Adipose tissue (tissue), 3 donors: Measurements from ENCODE around the gene OSBPL8. TPM values are rescaled to one million over a fixed set of nuclear protein-coding genes. Genes with fewer than 3 reads are reported as not detected.
"Not testable (repeated sequence)": the region's sequence is repeated elsewhere in the genome, so short reads cannot be mapped to it uniquely, and the experiment has no call there.

Experiments used
- H3K27ac ChIP-seq: one replicate; pipeline ENCODE4 v1.5.1; 2013; ENCODE audit warnings: low read depth, low read length
- WGBS, 3 donors: extraction: QIAGEN DNeasy Blood & Tissue Kit; methylation state at CpG; one replicate each; pipeline ENCODE4 v1.1.7; 2013; 5-methylcytosine and 5-hydroxymethylcytosine counted together
- polyA plus RNA-seq, 3 donors: library from polyadenylated mRNA; stranded (reverse); fragments of 200-250 nt; gene quantifications; one replicate each; pipeline ENCODE4 v1.2.3, GENCODE V29; 2013
- donor health status: healthy with polysubstance abuse.
- donor health status: Bipolar disorder and iron deficiency.
- donor health status: healthy.

The OSBPL8 gene
- polyA plus RNA-seq, 3 donors = 5.9 to 18.7 (median 17.7) TPM

DNA sequence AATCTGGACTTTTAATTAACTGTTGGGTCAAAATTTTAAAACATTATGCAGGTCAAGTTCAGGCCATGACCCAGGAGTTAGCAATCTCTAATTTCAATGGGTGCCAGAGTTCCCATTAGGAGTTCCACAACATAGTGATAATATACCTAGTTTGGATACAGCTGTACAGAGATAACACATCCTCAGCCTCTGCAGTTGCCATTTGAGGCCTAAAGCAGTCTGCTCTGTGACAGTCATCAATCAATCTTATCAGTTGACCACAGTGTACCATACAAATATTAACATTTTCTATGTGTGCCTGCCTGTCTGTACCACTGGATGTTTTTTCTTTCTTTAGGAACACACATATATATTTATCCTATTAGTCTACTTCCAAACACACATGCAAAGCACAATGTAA, 157.3 kb downstream of the OSBPL8 start:
- H3K27ac ChIP-seq = no peak overlapping the region

DNA sequence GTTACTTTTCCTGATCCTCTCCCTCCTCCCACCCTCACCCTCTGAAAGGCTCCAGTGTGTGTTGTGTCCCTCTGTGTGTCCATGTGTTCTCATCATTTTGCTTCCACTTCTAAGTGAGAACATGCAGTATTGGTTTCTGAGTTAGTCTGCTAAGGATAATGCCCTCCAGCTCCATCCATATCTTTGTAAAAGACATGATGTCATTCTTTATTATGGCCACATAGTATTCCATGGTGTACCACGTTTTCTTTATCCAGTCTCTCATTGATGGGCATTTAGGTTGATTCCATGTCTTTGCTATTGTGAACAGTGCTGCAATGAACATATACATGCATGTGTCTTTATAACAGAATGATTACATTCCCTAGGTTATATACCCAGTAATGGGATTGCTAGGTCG, 159.4 kb downstream of the OSBPL8 start:
- no peak overlapping the region for H3K27ac ChIP-seq
- 94 to 98% (median 94%) methylated on average over 2 of the region's 2 CpGs for WGBS, 3 donors

DNA sequence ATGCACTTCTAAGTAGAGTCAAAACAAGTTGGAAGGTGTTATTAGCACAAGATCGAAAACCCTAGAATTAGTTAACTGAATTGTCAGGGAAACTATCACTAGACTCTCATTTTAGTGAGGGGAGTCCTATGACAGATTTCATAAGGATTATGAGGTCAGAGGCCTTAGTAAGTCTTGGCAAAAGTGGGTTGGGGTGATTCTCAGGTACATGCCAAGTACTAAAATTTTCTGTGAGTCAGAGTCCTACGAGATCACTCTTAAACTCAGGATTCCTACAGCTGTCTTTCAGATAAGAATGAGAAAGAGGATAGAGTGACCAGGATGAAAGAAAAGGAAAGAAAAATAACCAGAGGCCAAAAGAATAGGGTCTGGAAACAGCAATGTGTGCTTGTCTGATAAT, 160.5 kb downstream of the OSBPL8 start:
- 90 to 98% (median 93%) methylated on average over 2 of the region's 2 CpGs for WGBS, 3 donors

DNA sequence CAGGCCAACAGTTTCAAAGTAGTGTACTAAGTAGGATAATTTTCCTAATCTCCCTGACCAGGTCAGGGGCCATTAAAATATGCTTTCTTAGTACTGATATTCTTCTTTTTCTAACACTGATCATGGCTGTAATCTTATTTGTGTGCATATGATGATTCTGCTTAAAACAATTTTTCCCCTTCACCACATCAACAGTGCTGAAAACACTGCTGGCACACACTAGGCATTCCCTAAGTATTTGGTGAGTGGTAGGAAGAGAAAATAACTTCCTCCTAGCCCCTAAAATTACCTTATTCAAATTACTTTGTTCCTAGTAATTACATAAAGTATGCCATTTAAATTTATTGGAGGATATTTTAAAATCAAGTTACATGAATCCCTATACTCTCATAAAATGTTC, 161.5 kb downstream of the OSBPL8 start:
- no peak overlapping the region for H3K27ac ChIP-seq

More for the DNA sequence above, 160.5 kb downstream of the OSBPL8 start:
- H3K27ac ChIP-seq = no peak overlapping the region

DNA sequence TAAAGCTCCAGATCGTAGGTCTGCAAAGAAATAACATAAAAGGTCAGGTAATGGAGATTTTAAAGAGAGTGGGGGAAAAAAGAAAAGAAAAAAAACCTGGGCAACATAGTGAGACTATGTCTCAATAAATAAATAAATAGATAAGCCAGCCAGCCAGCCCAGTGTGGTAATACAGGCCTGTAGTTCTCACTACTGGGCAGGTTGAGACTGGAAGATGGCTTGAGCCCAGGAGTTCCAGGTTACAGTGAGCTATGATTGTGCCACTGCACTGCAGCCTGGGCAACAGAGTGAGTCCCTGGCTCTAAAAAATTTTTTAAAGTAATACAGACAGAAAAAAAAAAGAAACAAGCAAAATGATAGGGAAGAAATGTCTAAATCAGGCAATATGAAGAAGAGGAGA, 168.1 kb downstream of the OSBPL8 start:
- WGBS, 3 donors = 92 to 100% (median 96%) methylated on average over 1 of the region's 1 CpG
- no peak overlapping the region for H3K27ac ChIP-seq

DNA sequence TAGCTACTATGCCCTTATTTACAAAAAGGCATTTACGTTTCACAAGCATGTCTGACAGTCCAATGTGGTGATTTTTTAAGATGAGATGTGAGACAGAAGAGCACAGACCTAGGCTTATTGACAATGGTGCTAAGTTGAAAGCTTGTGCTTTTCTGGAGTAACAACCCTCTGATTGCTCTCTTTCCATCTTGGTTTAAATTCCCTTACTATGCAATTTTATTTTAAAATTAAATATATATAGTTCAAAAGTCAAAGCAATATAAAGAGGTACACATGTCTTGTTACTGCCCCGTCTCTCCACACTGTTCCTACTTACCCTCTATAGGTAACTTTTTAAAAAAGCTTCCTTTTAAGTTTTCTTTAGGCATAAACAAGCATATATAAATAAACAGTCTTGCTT, 172.0 kb downstream of the OSBPL8 start:
- WGBS, 3 donors = 93 to 98% (median 94%) methylated on average over 2 of the region's 2 CpGs
- no peak overlapping the region for H3K27ac ChIP-seq

DNA sequence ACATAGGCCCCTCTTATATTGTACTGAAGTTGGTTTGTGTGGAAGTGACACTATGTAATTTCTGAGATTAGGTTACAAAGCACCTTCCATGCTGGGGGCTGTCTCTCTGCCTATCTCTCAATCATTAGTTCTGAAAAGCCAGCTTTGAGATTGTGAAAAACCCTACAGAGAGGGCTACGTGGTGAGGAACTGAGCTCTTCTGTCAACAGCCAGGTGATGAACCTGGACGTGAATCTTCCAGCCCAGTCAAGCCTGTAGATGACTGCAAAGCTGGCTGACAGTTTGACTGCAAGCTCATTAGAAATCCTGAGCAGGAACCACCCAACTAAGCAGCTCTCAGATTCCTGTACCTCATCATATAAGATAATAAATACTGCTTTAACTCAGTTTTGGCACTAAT, 175.0 kb downstream of the OSBPL8 start:
- WGBS, 3 donors = 93 to 97% (median 95%) methylated on average over 2 of the region's 2 CpGs
- no peak overlapping the region for H3K27ac ChIP-seq

DNA sequence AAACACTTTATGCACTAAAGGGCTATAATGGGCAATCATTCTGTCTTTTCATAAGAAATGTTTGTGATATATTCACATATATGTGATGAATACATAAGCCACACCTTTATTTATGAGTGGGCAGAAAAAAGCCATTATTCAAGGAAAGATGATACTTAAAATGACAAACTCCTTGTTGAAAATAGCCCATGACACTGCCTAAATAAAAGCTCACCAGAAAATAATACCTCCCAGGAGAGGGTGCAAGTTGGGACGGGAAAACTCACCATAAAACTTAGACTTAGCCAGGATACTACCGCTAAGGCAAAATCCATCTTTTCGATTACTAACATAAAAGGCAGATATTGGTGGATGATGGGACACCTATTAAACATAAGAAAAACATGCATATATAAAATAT, 175.6 kb downstream of the OSBPL8 start:
- H3K27ac ChIP-seq = no peak overlapping the region
- WGBS, 3 donors = 96 to 100% (median 96%) methylated on average over 3 of the region's 3 CpGs

DNA sequence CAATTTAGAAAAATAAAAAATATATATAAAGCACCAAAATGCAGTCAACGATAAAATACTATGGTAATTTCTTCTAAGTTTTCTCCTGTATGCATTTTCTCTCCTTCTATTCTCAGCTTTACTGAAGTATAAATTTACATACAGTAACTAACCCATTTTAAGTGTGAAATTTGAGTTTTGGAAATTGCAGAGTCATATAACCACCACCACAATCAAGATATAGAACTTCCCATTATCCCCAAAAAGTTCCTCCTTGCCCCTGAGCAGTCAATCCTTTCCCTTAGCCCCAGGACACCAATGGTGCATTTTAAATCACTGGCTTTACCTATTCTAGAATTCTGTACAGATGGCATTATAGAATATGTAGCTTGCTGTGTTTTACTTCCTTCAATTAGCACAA, 180.3 kb downstream of the OSBPL8 start:
- 96 to 98% (median 96%) methylated on average over 1 of the region's 1 CpG for WGBS, 3 donors

DNA sequence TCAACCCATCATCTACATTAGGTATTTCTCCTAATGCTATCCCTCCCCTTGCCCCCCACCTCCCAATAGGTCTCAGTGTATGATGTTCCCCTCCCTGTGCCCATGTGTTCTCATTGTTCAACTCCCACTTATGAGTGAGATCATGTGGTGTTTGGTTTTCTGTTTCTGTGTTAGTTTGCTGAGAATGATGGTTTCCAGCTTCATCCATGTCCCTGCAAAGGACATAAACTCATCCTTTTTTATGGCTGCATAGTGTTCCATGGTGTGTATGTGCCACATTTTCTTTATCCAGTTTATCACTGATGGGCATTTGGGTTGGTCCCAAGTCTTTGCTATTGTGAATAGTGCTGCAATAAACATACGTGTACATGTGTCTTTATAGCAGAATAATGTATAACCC, 182.7 kb downstream of the OSBPL8 start:
- 96 to 100% (median 96%) methylated on average over 1 of the region's 1 CpG for WGBS, 3 donors
- not testable (repeated sequence) for H3K27ac ChIP-seq

More for the DNA sequence above, 180.3 kb downstream of the OSBPL8 start:
- H3K27ac ChIP-seq = no peak overlapping the region

DNA sequence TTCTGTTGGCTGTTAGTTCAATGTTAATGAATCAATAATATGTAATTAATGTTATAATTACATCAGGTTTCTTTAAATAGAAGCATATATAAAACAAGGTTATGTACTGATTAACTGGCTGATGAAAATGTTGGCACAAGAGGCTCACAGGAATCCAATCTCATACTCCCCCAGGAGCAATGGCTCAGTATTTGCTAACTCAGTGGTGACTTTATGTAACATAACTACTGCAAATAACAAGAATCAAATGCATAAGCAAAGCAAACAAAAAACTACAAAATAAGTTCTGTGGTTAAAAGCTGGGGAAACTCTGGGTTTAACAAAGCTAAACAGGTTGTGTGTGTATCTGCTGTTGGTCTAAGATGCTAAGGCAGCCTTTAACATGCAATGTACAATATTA, 183.6 kb downstream of the OSBPL8 start:
- H3K27ac ChIP-seq = no peak overlapping the region

DNA sequence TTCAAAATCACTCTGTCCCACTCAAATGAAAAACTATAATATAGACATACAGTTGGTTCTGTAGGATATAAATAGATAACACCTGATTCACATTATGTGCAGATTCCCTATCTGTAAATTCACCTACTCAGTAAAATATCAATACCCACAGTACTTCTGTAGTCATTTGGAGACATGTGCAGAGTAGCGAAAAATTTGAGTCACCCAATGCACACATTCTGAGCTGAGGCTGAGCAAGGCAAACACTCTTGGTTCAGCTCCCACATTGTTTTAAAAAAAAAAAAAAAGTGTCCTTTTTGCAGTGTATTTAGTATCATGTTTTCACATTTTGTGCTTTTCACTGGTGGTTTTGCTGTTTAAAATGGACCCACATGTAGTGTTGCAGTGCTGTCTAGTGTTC, 184.1 kb downstream of the OSBPL8 start:
- WGBS, 3 donors = 94 to 100% (median 97%) methylated on average over 1 of the region's 1 CpG
- no peak overlapping the region for H3K27ac ChIP-seq

DNA sequence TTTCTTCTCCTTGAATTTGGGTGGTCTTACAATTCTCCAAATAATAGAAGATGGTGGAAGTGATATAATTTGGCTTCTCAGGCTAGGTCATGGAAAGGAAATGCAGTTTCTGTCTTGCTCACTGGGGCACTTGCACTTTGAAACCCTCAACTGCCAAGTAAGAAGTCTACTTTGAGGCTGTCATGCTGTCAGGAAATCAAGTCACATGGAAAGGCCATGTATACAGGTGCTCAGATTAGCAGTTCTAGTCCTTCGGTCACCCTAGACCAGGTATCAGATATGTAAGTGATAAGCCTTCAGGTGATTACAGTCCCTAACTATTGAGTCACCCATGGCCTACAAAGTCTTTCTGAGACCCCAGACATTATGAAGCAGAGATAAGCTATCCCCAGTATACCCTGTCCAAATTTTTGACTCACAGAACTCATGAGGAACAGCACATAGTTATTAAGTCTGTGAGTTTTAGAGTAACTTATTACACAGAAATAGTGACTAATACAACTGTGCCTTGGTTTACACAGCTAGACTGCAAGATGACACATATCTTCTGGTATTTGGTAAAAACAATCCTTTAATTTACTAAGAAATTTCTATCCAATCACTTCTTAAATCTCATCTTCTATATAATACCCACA, 185.1 kb downstream of the OSBPL8 start:
- 54 to 98% (median 86%) methylated on average over 1 of the region's 1 CpG for WGBS, 3 donors
- H3K27ac ChIP-seq = no peak overlapping the region

DNA sequence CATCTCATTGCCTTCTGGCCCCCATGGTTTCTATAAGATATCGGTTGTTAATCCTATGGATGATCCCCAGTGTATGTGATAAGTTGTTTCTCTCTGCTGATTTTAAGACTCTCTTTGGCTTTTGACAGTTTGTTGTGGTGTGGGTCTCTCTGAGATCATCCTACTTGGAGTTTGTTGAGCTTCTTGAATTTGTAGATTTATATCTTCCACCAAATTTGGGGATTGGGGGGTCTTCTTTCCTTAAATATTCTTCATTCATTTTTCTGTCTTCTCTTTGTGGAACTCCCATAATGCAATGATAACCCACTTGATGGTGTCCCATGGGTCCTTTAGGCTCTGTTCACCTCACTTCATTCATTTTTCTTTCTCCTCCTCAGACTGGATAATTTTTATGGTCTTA, 191.3 kb downstream of the OSBPL8 start:
- H3K27ac ChIP-seq = no peak overlapping the region
- WGBS, 3 donors = 97 to 99% (median 98%) methylated on average over 1 of the region's 1 CpG

DNA sequence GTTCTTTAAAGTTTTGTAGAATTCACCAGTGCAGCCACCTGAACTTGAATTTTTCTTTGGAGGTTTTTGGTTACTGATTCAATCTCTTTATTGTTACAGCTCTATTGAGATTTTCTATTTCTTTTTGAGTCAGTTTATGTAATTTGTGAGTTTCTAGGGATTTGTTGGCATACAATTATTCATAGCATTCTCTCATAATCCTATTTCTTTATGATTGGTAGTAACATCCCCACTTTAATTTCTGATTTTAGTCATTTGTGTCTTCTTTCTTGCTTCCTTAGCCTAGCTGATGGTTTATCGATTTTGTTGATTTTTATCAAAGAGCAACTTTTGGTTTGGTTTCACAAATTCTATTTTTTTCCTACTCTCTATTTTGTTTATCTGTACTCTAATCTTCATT, 193.4 kb downstream of the OSBPL8 start:
- no peak overlapping the region for H3K27ac ChIP-seq
- 94 to 98% (median 97%) methylated on average over 1 of the region's 1 CpG for WGBS, 3 donors

DNA sequence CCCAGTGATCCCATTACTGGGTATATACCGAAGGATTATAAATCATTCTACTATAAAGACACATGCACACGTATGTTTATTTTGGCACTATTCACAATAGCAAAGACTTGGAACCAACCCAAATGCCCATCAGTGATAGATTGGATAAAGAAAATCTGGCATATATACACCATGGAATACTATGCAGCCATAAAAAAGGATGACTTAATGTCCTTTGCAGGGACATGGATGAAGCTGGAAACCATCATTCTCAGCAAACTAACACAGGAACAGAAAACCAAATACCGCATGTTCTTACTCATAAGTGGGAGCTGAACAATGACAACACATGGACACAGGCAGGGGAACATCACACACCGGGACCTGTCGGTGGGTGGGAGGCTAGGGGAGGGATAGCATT, 195.4 kb downstream of the OSBPL8 start:
- 95 to 99% (median 95%) methylated on average over 5 of the region's 5 CpGs for WGBS, 3 donors

DNA sequence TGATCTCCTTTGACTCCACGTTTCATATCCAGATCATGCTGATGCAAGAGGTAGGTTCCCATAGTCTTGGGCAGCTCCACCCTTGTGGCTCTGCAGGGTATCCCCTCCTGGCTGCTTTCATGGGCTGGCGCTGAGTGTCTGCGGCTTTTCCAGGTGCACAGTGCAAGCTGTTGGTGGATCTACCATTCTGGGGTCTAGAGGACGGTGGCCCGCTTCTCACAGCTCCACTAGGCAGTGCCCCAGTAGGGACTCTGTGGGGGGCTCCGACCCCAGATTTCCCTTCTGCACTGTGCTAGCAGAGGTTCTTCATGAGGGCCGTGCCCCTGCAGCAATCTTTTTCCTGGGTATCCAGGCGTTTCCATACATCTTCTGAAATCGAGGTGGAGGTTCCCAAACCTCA, 199.3 kb downstream of the OSBPL8 start:
- 96 to 97% (median 96%) methylated on average over 9 of the region's 9 CpGs for WGBS, 3 donors
- no peak overlapping the region for H3K27ac ChIP-seq

More for the DNA sequence above, 195.4 kb downstream of the OSBPL8 start:
- not testable (repeated sequence) for H3K27ac ChIP-seq

DNA sequence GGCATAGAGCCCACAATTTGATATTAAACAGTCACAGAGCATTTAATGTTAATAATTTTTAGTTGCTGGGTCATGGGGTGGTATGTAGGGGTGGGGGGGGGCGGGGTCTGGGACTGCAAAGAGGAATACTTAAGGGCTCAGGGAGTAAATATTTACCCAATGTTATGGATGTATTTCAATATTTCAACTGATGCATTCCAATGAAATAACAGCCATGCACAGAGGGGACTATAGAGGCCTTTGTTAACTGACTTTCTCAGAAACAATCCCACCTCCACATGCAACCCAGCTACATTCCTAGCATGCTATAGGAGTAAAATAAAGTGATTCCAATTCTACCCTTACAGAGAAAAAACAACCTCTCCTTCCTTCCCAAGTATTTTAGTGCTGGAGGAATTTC, 203.5 kb downstream of the OSBPL8 start:
- 69 to 88% (median 83%) methylated on average over 1 of the region's 1 CpG for WGBS, 3 donors
- no peak overlapping the region for H3K27ac ChIP-seq

DNA sequence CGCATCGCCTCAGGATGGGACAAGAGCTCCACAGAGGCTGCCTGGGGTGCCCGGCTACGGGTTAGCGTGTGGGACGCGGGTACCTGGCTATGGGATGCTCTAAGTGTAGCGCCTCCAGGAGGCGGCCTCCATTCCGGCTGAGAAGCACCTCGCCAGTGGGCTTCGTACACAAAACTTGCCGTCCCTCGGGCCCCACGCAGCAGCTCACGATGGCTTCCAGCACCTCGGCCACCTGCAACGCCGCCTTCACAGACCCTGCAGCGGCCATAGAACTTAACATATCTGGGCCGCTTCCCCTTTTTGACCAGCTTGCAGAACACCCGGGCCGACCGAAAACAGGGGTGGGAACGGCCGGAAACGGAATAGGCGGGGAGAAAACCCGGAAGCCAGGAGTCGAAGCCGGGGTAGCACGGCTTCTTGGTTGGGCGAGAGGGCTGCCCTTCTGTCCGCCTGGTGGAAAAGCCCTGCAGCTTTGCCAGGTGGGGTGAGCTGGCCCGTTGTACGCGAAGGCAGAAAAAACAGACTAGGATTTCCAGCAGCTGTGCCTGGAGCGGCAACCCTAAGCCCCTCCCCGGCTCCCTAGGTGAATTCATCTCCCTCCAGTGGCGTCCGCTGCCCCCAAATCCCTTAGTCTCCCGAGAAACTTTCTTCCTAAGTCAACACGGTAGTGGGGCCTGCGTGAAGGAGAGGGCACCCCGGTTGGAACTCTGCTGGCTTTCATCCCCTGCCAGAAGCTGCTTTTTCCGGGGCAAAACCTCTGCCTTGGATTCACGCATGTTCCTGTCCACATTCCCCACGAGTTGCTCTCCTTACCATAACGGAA, 211.3 kb downstream of the OSBPL8 start, which contains the start of gene BBS10:
Gene BBS10 (minus strand): TSS at position 337 of the 823 bp plus-strand sequence. CDS start 57 bp downstream, at position 280.
- no peak within 1 kb of the TSS for H3K27ac ChIP-seq
- WGBS, 3 donors = 1% methylated on average over 49 of the region's 49 CpGs

DNA sequence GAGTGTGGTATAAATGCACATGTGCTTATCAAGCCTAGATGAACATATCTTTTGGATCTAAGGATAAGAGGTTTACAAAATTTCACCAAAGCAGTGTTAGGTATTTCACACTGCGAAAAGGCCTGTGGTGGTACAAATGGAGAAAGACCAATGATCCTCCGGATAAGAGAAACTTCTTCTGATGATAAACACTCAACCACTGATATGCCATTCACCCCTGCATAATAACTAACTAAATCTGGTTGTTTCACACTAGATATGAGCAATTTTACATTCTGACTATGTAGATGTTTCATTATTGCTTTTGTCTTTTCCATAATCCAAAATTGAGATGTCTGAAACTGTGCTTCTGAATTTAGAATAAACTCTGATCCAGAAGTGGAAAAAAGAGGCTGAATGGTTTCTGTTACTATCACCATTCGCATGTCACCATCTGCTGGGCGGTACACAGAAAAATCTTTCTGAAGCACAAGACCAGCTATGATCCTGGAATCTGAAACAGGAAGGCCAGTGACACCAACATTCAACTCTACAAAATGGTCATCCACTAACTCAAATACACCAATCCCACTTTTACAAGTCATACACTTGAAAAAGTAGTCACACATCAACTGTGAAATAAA, 212.7 kb downstream of the OSBPL8 start:
- WGBS, 3 donors = 52 to 66% (median 53%) methylated on average over 4 of the region's 4 CpGs

More for the DNA sequence above, 212.7 kb downstream of the OSBPL8 start:
- H3K27ac ChIP-seq = no peak overlapping the region
